ENCODE results near the gene ADGRG3. TPM values are rescaled to one million over a fixed set of nuclear protein-coding genes. Genes with fewer than 3 reads are reported as not detected.

ADGRG3 gene
- total and polyA plus RNA-seq, 9 of the 15 experiments (the other 6 are each of a cell fraction or from before 2014, with no cell fraction given) = 0.09 to 0.52 (median 0.14) TPM; not detected in 3

GRCh38 chr16:57703416-57704010, 35.4 kb downstream of the ADGRG3 start:
- ATAC-seq (no peak), DNase-seq (ENCODE audit: extremely low read depth in 1 of 4, low spot score in 3 of 4) (no peak), FAIRE-seq (no peak)
- no peaks in the 10 kb centered on the region for H3K9me3 ChIP-seq (replicated peaks; ENCODE audit: control insufficient read depth, insufficient read depth, low read depth, low read length)
- peaks cover 18 to 25% of the 10 kb centered on the region in 2 experiments for H3K4me1 ChIP-seq (replicated peaks in 1 of 2; ENCODE audit: control insufficient read depth in 2 of 2, insufficient read depth in 2 of 2, low read length in 2 of 2)
- BruUV-seq (replicated peaks) = no TSS peak
- no peak overlapping the region for H3K4me2 ChIP-seq (ENCODE audit: insufficient read depth, low read length)
- no peak overlapping the region for H3K27ac ChIP-seq (ENCODE audit: extremely low read depth, low read depth, low read length)
- intact Hi-C loops (cut with micrococcal nuclease) = no loop called here
- peaks cover 2 to 6% of the 10 kb centered on the region in 2 experiments; a peak in 3 of 5 replicates for H3K27me3 ChIP-seq (ENCODE audit: control insufficient read depth in 2 of 2, insufficient read depth in 2 of 2, low read length in 2 of 2)
- H3K79me2 ChIP-seq (ENCODE audit: control insufficient read depth, insufficient read depth, low read length) = no peaks in the 10 kb centered on the region
- H3K4me3 ChIP-seq = no peak overlapping the region
- H3K36me3 ChIP-seq (ENCODE audit: control insufficient read depth, insufficient read depth, low read length) = no peaks in the 10 kb centered on the region
- no peak overlapping the region for H2AFZ ChIP-seq (ENCODE audit: low read depth, low read length)
- in situ Hi-C loops (cut with MboI) = no loop called here
- no peak overlapping the region for H3K9ac ChIP-seq (ENCODE audit: insufficient read depth in 1 of 2, low read depth in 2 of 2, low read length in 2 of 2)
- H3K9me1 ChIP-seq (ENCODE audit: control insufficient read depth, insufficient read depth, low read length) = no peaks in the 10 kb centered on the region
- ChIA-PET CTCF (ENCODE audit: low intra/inter-chr PET ratio) (no interaction called here), POLR2A (interaction anchor here (0.8 kb wide), 1 partner anchor 9 kb away, joined by 3 read pairs; the partner anchor contains the start of gene DRC7)
- no peaks in the 10 kb centered on the region for H4K20me1 ChIP-seq (replicated peaks; ENCODE audit: control insufficient read depth, insufficient read depth, low read length)
- WGBS (ENCODE audit: insufficient coverage, low coverage, missing lambda C conversion rate) = 66% methylated on average over 11 of the region's 11 CpGs
- TF ChIP-seq RFX5 (IDR thresholded peaks at IDR 0.05; ENCODE audit: low read depth, low read length) (no peak), AFF4 (CRISPR knock-in tag; IDR thresholded peaks at IDR 0.05) (no peak)
